ENCODE measurements around the gene IGSF8. TPM values are rescaled to one million over a fixed set of nuclear protein-coding genes. Genes with fewer than 3 reads are reported as not detected.

Gene IGSF8
- total RNA-seq (2012; rRNA removed) = 14.0 and 16.7 TPM in 2 replicates

GRCh38 chr1:160097911-160098851 lies at the start of gene IGSF8:
IGSF8 (minus strand) TSS chr1:160098619; CDS start chr1:160098472, 147 bp downstream.
- Histone ChIP-seq H3K4me1 (ENCODE audit: control insufficient read depth, insufficient read depth, low read length) (peaks cover 38% of the 10 kb centered on the region), H3K4me3 (ENCODE audit: low read length) (peak within 1 kb of the TSS; percentile 86), H3K9ac (ENCODE audit: low read depth, low read length) (peak within 1 kb of the TSS; percentile 82), H3K27me3 (ENCODE audit: control insufficient read depth, insufficient read depth, low read length) (peaks cover 5% of the 10 kb centered on the region), H3K9me3 (replicated peaks; ENCODE audit: low read length) (no peaks in the 10 kb centered on the region), H3K36me3 (ENCODE audit: insufficient read depth, low read length) (no peaks in the 10 kb centered on the region), H3K4me2 (ENCODE audit: low read length) (peak within 1 kb of the TSS; percentile 97)

- H3K9ac ChIP-seq (ENCODE audit: low read depth, low read length) = no peak overlapping the region
- H3K9me3 ChIP-seq (replicated peaks; ENCODE audit: low read length) = no peaks in the 10 kb centered on the region
- H3K27me3 ChIP-seq (ENCODE audit: control insufficient read depth, insufficient read depth, low read length) = peaks cover 3% of the 10 kb centered on the region
- H3K4me2 ChIP-seq (ENCODE audit: low read length) = no peak overlapping the region
- H3K36me3 ChIP-seq (ENCODE audit: insufficient read depth, low read length) = no peaks in the 10 kb centered on the region
- H3K4me3 ChIP-seq (ENCODE audit: low read length) = no peak overlapping the region
- H3K4me1 ChIP-seq (ENCODE audit: control insufficient read depth, insufficient read depth, low read length) = peaks cover 8% of the 10 kb centered on the region
These were observed 49.7 kb upstream of the IGSF8 start for GRCh38 chr1:160148121-160148520.

GRCh38 chr1:160146107-160146506 lies 47.7 kb upstream of the IGSF8 start:
- peaks cover 10% of the 10 kb centered on the region for H3K27me3 ChIP-seq (ENCODE audit: control insufficient read depth, insufficient read depth, low read length)
- H3K4me3 ChIP-seq (ENCODE audit: low read length) = no peak overlapping the region
- H3K36me3 ChIP-seq (ENCODE audit: insufficient read depth, low read length) = no peaks in the 10 kb centered on the region
- H3K9me3 ChIP-seq (replicated peaks; ENCODE audit: low read length) = no peaks in the 10 kb centered on the region
- H3K9ac ChIP-seq (ENCODE audit: low read depth, low read length) = no peak overlapping the region
- no peak overlapping the region for H3K4me2 ChIP-seq (ENCODE audit: low read length)
- H3K4me1 ChIP-seq (ENCODE audit: control insufficient read depth, insufficient read depth, low read length) = peaks cover 8% of the 10 kb centered on the region

GRCh38 chr1:160144921-160145320 lies 46.5 kb upstream of the IGSF8 start:
- Histone ChIP-seq H3K4me2 (ENCODE audit: low read length) (no peak overlapping the region), H3K4me1 (ENCODE audit: control insufficient read depth, insufficient read depth, low read length) (peaks cover 8% of the 10 kb centered on the region), H3K36me3 (ENCODE audit: insufficient read depth, low read length) (no peaks in the 10 kb centered on the region), H3K9ac (ENCODE audit: low read depth, low read length) (no peak overlapping the region), H3K4me3 (ENCODE audit: low read length) (no peak overlapping the region), H3K27me3 (ENCODE audit: control insufficient read depth, insufficient read depth, low read length) (peaks cover 20% of the 10 kb centered on the region), H3K9me3 (replicated peaks; ENCODE audit: low read length) (no peaks in the 10 kb centered on the region)

- no peaks in the 10 kb centered on the region for H3K9me3 ChIP-seq (replicated peaks; ENCODE audit: low read length)
- no peaks in the 10 kb centered on the region for H3K4me1 ChIP-seq (ENCODE audit: control insufficient read depth, insufficient read depth, low read length)
- H3K4me3 ChIP-seq (ENCODE audit: low read length) = no peak overlapping the region
- H3K4me2 ChIP-seq (ENCODE audit: low read length) = no peak overlapping the region
- no peak overlapping the region for H3K9ac ChIP-seq (ENCODE audit: low read depth, low read length)
- no peaks in the 10 kb centered on the region for H3K36me3 ChIP-seq (ENCODE audit: insufficient read depth, low read length)
- peaks cover 29% of the 10 kb centered on the region for H3K27me3 ChIP-seq (ENCODE audit: control insufficient read depth, insufficient read depth, low read length)
These were observed 45.3 kb upstream of the IGSF8 start for GRCh38 chr1:160143695-160144094.

- no peaks in the 10 kb centered on the region for H3K4me1 ChIP-seq (ENCODE audit: control insufficient read depth, insufficient read depth, low read length)
- H3K4me2 ChIP-seq (ENCODE audit: low read length) = no peak overlapping the region
- H3K9ac ChIP-seq (ENCODE audit: low read depth, low read length) = no peak overlapping the region
- H3K4me3 ChIP-seq (ENCODE audit: low read length) = no peak overlapping the region
- H3K36me3 ChIP-seq (ENCODE audit: insufficient read depth, low read length) = no peaks in the 10 kb centered on the region
- H3K27me3 ChIP-seq (ENCODE audit: control insufficient read depth, insufficient read depth, low read length) = peaks cover 55% of the 10 kb centered on the region
- H3K9me3 ChIP-seq (replicated peaks; ENCODE audit: low read length) = no peaks in the 10 kb centered on the region
These were observed 41.4 kb upstream of the IGSF8 start for GRCh38 chr1:160139840-160140239.

GRCh38 chr1:160137216-160137862 lies 38.9 kb upstream of the IGSF8 start:
- H3K27me3 ChIP-seq (ENCODE audit: control insufficient read depth, insufficient read depth, low read length) = peaks cover 71% of the 10 kb centered on the region

GRCh38 chr1:160136926-160137200 lies 38.4 kb upstream of the IGSF8 start:
- Histone ChIP-seq H3K9me3 (replicated peaks; ENCODE audit: low read length) (no peaks in the 10 kb centered on the region), H3K9ac (ENCODE audit: low read depth, low read length) (no peak overlapping the region), H3K36me3 (ENCODE audit: insufficient read depth, low read length) (no peaks in the 10 kb centered on the region), H3K4me2 (ENCODE audit: low read length) (no peak overlapping the region), H3K4me3 (ENCODE audit: low read length) (no peak overlapping the region), H3K4me1 (ENCODE audit: control insufficient read depth, insufficient read depth, low read length) (peaks cover 5% of the 10 kb centered on the region), H3K27me3 (ENCODE audit: control insufficient read depth, insufficient read depth, low read length) (peaks cover 72% of the 10 kb centered on the region)

More at GRCh38 chr1:160137216-160137862, 38.9 kb upstream of the IGSF8 start:
- H3K9me3 ChIP-seq (replicated peaks; ENCODE audit: low read length) = no peaks in the 10 kb centered on the region
- H3K36me3 ChIP-seq (ENCODE audit: insufficient read depth, low read length) = no peaks in the 10 kb centered on the region
- no peak overlapping the region for H3K4me3 ChIP-seq (ENCODE audit: low read length)
- H3K4me2 ChIP-seq (ENCODE audit: low read length) = no peak overlapping the region
- no peak overlapping the region for H3K9ac ChIP-seq (ENCODE audit: low read depth, low read length)
- peaks cover under 1% of the 10 kb centered on the region for H3K4me1 ChIP-seq (ENCODE audit: control insufficient read depth, insufficient read depth, low read length)

GRCh38 chr1:160136121-160136925 lies 37.9 kb upstream of the IGSF8 start:
- peaks cover 8% of the 10 kb centered on the region for H3K4me1 ChIP-seq (ENCODE audit: control insufficient read depth, insufficient read depth, low read length)
- no peak overlapping the region for H3K4me3 ChIP-seq (ENCODE audit: low read length)
- H3K36me3 ChIP-seq (ENCODE audit: insufficient read depth, low read length) = no peaks in the 10 kb centered on the region
- no peak overlapping the region for H3K9ac ChIP-seq (ENCODE audit: low read depth, low read length)
- no peaks in the 10 kb centered on the region for H3K9me3 ChIP-seq (replicated peaks; ENCODE audit: low read length)
- H3K27me3 ChIP-seq (ENCODE audit: control insufficient read depth, insufficient read depth, low read length) = peaks cover 72% of the 10 kb centered on the region
- H3K4me2 ChIP-seq (ENCODE audit: low read length) = no peak overlapping the region

GRCh38 chr1:160134791-160135572 lies 36.6 kb upstream of the IGSF8 start:
- Histone ChIP-seq H3K9me3 (replicated peaks; ENCODE audit: low read length) (no peaks in the 10 kb centered on the region), H3K4me2 (ENCODE audit: low read length) (no peak overlapping the region), H3K9ac (ENCODE audit: low read depth, low read length) (no peak overlapping the region), H3K27me3 (ENCODE audit: control insufficient read depth, insufficient read depth, low read length) (peaks cover 67% of the 10 kb centered on the region), H3K36me3 (ENCODE audit: insufficient read depth, low read length) (no peaks in the 10 kb centered on the region), H3K4me1 (ENCODE audit: control insufficient read depth, insufficient read depth, low read length) (peaks cover 11% of the 10 kb centered on the region), H3K4me3 (ENCODE audit: low read length) (no peak overlapping the region)
